ENCODE measurements around the gene RGPD4.
A peak's percentile ranks its signal among the peaks of the same experiment; 100 is the strongest.

Gene RGPD4

GRCh38 chr2:107932488-107932887 lies 105.8 kb downstream of the RGPD4 start:
- no peak overlapping the region for H3K4me3 ChIP-seq (ENCODE audit: low read length)
- DNase-seq (ENCODE audit: low read depth): peak; percentile 13
- TF ChIP-seq CTCF (conservative IDR thresholded peaks at IDR 0.05; ENCODE audit: low read depth, low read length): no peak

- H3K4me3 ChIP-seq (ENCODE audit: low read length): no peak overlapping the region
- peak; percentile 51 for TF ChIP-seq CTCF (conservative IDR thresholded peaks at IDR 0.05; ENCODE audit: low read depth, low read length)
- DNase-seq (ENCODE audit: low read depth): no peak
Observed at GRCh38 chr2:107932979-107933378, 106.3 kb downstream of the RGPD4 start.

GRCh38 chr2:107936433-107937359 lies 110.0 kb downstream of the RGPD4 start:
- no peak overlapping the region for H3K4me3 ChIP-seq (ENCODE audit: low read length)
- no peak for DNase-seq (ENCODE audit: low read depth)
- TF ChIP-seq CTCF (conservative IDR thresholded peaks at IDR 0.05; ENCODE audit: low read depth, low read length): peak; percentile 35

Measured in retinal pigment epithelial cell (primary cell).